T-helper 2 cell treated with Interferon-gamma antibody and Interleukin-4, amounts not matched to agents 100 ng/mL and 5 ng/mL, for 36 hours (primary cell): Measurements from ENCODE around the gene FAM120A. TPM values are rescaled to one million over a fixed set of nuclear protein-coding genes. Genes with fewer than 3 reads are reported as not detected.

Source experiments
- intact Hi-C: fragments of 100-400 bp; cut with micrococcal nuclease; formaldehyde crosslinking; loops from one replicate; pipeline ENCODE4 v1.15.1; 2023
- total RNA-seq: library from RNA; stranded (reverse); gene quantifications from 2 replicates; pipeline ENCODE4 v1.2.3, GENCODE V29; 2022

FAM120A gene
- total RNA-seq, 1 donor from 2014 or later, result 168 TPM

- intact Hi-C loops, result loop anchor here (5.0 kb wide), 1 partner anchor 98 kb away; no protein-coding TSS in a partner anchor
These were observed 17.4 kb downstream of the FAM120A start for GRCh38 chr9:93468763-93469456.

GRCh38 chr9:93470391-93470790 is 18.9 kb downstream of the FAM120A start:
- intact Hi-C loops, result no loop called here

- intact Hi-C loops, result no loop called here
These were observed 19.6 kb downstream of the FAM120A start for GRCh38 chr9:93471124-93471523.

GRCh38 chr9:93473411-93473810 is 21.9 kb downstream of the FAM120A start:
- intact Hi-C loops, result no loop called here

- intact Hi-C loops, result no loop called here
These were observed 23.6 kb downstream of the FAM120A start for GRCh38 chr9:93475108-93475507.

GRCh38 chr9:93475856-93476255 is 24.4 kb downstream of the FAM120A start:
- intact Hi-C loops, result no loop called here

- intact Hi-C loops, result no loop called here
These were observed 25.4 kb downstream of the FAM120A start for GRCh38 chr9:93476924-93477323.

- intact Hi-C loops, result no loop called here
These were observed 25.9 kb downstream of the FAM120A start for GRCh38 chr9:93477397-93477796.

- intact Hi-C loops, result no loop called here
These were observed 28.2 kb downstream of the FAM120A start for GRCh38 chr9:93479726-93480125.

GRCh38 chr9:93480262-93480661 is 28.8 kb downstream of the FAM120A start:
- intact Hi-C loops, result no loop called here

- intact Hi-C loops, result no loop called here
These were observed 29.3 kb downstream of the FAM120A start for GRCh38 chr9:93480728-93481324.

GRCh38 chr9:93483497-93483896 is 32.0 kb downstream of the FAM120A start:
- intact Hi-C loops, result no loop called here

GRCh38 chr9:93486268-93486667 is 34.8 kb downstream of the FAM120A start:
- intact Hi-C loops, result no loop called here

- intact Hi-C loops, result no loop called here
These were observed 36.8 kb downstream of the FAM120A start for GRCh38 chr9:93488244-93488643.

GRCh38 chr9:93491593-93492232 is 40.2 kb downstream of the FAM120A start:
- intact Hi-C loops, result no loop called here

GRCh38 chr9:93492327-93492726 is 40.8 kb downstream of the FAM120A start:
- intact Hi-C loops, result no loop called here

GRCh38 chr9:93493949-93494348 is 42.5 kb downstream of the FAM120A start:
- intact Hi-C loops, result no loop called here

- intact Hi-C loops, result no loop called here
These were observed 44.8 kb downstream of the FAM120A start for GRCh38 chr9:93496285-93496684.

GRCh38 chr9:93500571-93501298 is 49.2 kb downstream of the FAM120A start:
- intact Hi-C loops, result loop anchor here (2.0 kb wide), 2 partner anchors 36 to 50 kb away; partner anchors contain the start of gene FAM120A

GRCh38 chr9:93501406-93501805 is 49.9 kb downstream of the FAM120A start:
- intact Hi-C loops, result loop anchor here (2.0 kb wide), 2 partner anchors 37 to 51 kb away; partner anchors contain the start of gene FAM120A

- intact Hi-C loops, result no loop called here
These were observed 51.9 kb downstream of the FAM120A start for GRCh38 chr9:93503381-93503780.
